ENCODE measurements around the gene SUSD5.
"Not testable (repeated sequence)": the region's sequence is repeated elsewhere in the genome, so short reads cannot be mapped to it uniquely, and the experiment has no call there.

Gene SUSD5

GRCh38 chr3:33146791-33147445, 71.7 kb downstream of the SUSD5 start:
- Mint-ChIP-seq H3K36me3 (peaks cover 30% of the 10 kb centered on the region), H3K27me3 (no peaks in the 10 kb centered on the region), H3K9me3 (no peaks in the 10 kb centered on the region), H3K27ac (no peak overlapping the region), H3K4me1 (peaks cover 8% of the 10 kb centered on the region), H3K4me3 (no peak overlapping the region)
- no peak for ATAC-seq

GRCh38 chr3:33145901-33146580, 72.6 kb downstream of the SUSD5 start:
- H3K4me3 Mint-ChIP-seq: no peak overlapping the region
- H3K9me3 Mint-ChIP-seq: no peaks in the 10 kb centered on the region
- no peaks in the 10 kb centered on the region for H3K27me3 Mint-ChIP-seq
- H3K27ac Mint-ChIP-seq: no peak overlapping the region
- H3K36me3 Mint-ChIP-seq: peaks cover 39% of the 10 kb centered on the region
- ATAC-seq: no peak
- peaks cover 8% of the 10 kb centered on the region for H3K4me1 Mint-ChIP-seq

- ATAC-seq: no peak
- Mint-ChIP-seq H3K27me3 (no peaks in the 10 kb centered on the region), H3K4me3 (no peak overlapping the region), H3K27ac (no peak overlapping the region), H3K4me1 (peaks cover 8% of the 10 kb centered on the region), H3K9me3 (no peaks in the 10 kb centered on the region), H3K36me3 (peaks cover 46% of the 10 kb centered on the region)
Observed at GRCh38 chr3:33145221-33145900, 73.2 kb downstream of the SUSD5 start.

GRCh38 chr3:33144433-33144832, 74.2 kb downstream of the SUSD5 start:
- ATAC-seq: no peak
- Mint-ChIP-seq H3K9me3 (no peaks in the 10 kb centered on the region), H3K4me3 (no peak overlapping the region)

GRCh38 chr3:33141006-33141405, 77.6 kb downstream of the SUSD5 start:
- Mint-ChIP-seq H3K4me1 (peaks cover 7% of the 10 kb centered on the region), H3K4me3 (no peak overlapping the region), H3K36me3 (peaks cover 65% of the 10 kb centered on the region), H3K27ac (peak overlapping the region; percentile 24), H3K27me3 (no peaks in the 10 kb centered on the region), H3K9me3 (no peaks in the 10 kb centered on the region)
- no peak for ATAC-seq

More at GRCh38 chr3:33144433-33144832, 74.2 kb downstream of the SUSD5 start:
- Mint-ChIP-seq H3K36me3 (peaks cover 46% of the 10 kb centered on the region), H3K4me1 (peaks cover 6% of the 10 kb centered on the region), H3K27me3 (no peaks in the 10 kb centered on the region), H3K27ac (no peak overlapping the region)

- ATAC-seq: no peak
- H3K4me1 Mint-ChIP-seq: peaks cover 7% of the 10 kb centered on the region
- no peaks in the 10 kb centered on the region for H3K27me3 Mint-ChIP-seq
- H3K27ac Mint-ChIP-seq: no peak overlapping the region
- peaks cover 65% of the 10 kb centered on the region for H3K36me3 Mint-ChIP-seq
- no peaks in the 10 kb centered on the region for H3K9me3 Mint-ChIP-seq
- H3K4me3 Mint-ChIP-seq: no peak overlapping the region
Observed at GRCh38 chr3:33139996-33140395, 78.6 kb downstream of the SUSD5 start.

- H3K27me3 Mint-ChIP-seq, H3K4me1 Mint-ChIP-seq, H3K9me3 Mint-ChIP-seq: not testable (repeated sequence)
- Mint-ChIP-seq H3K36me3 (peaks cover 64% of the 10 kb centered on the region), H3K27ac (peak overlapping the region; percentile 88), H3K4me3 (peak overlapping the region; percentile 63)
- peak; percentile 79 for ATAC-seq
Observed at GRCh38 chr3:33139006-33139623, 79.5 kb downstream of the SUSD5 start.

- H3K4me3 Mint-ChIP-seq: no peak overlapping the region
- no peak for ATAC-seq
- H3K27ac Mint-ChIP-seq: peak overlapping the region; percentile 40
- peaks cover 7% of the 10 kb centered on the region for H3K4me1 Mint-ChIP-seq
- no peaks in the 10 kb centered on the region for H3K27me3 Mint-ChIP-seq
- H3K36me3 Mint-ChIP-seq: peaks cover 61% of the 10 kb centered on the region
- H3K9me3 Mint-ChIP-seq: no peaks in the 10 kb centered on the region
Observed at GRCh38 chr3:33137691-33138090, 80.9 kb downstream of the SUSD5 start.

- Mint-ChIP-seq H3K4me3 (no peak overlapping the region), H3K36me3 (peaks cover 51% of the 10 kb centered on the region), H3K27me3 (no peaks in the 10 kb centered on the region), H3K9me3 (no peaks in the 10 kb centered on the region), H3K27ac (no peak overlapping the region), H3K4me1 (peaks cover 4% of the 10 kb centered on the region)
- no peak for ATAC-seq
Observed at GRCh38 chr3:33134026-33134625, 84.5 kb downstream of the SUSD5 start.

- no peak overlapping the region for H3K27ac Mint-ChIP-seq
- no peak for ATAC-seq
Observed at GRCh38 chr3:33132019-33132360, 86.6 kb downstream of the SUSD5 start.

GRCh38 chr3:33131331-33132018, 87.1 kb downstream of the SUSD5 start:
- Mint-ChIP-seq H3K36me3 (peaks cover 47% of the 10 kb centered on the region), H3K4me1 (no peaks in the 10 kb centered on the region), H3K27ac (no peak overlapping the region), H3K27me3 (no peaks in the 10 kb centered on the region), H3K4me3 (no peak overlapping the region), H3K9me3 (no peaks in the 10 kb centered on the region)
- ATAC-seq: peak; percentile 58

More at GRCh38 chr3:33132019-33132360, 86.6 kb downstream of the SUSD5 start:
- Mint-ChIP-seq H3K36me3 (peaks cover 47% of the 10 kb centered on the region), H3K4me1 (no peaks in the 10 kb centered on the region), H3K9me3 (no peaks in the 10 kb centered on the region), H3K4me3 (no peak overlapping the region), H3K27me3 (no peaks in the 10 kb centered on the region)

GRCh38 chr3:33130144-33130543, 88.5 kb downstream of the SUSD5 start:
- Mint-ChIP-seq H3K4me1 (no peaks in the 10 kb centered on the region), H3K27me3 (no peaks in the 10 kb centered on the region), H3K27ac (no peak overlapping the region), H3K36me3 (peaks cover 52% of the 10 kb centered on the region), H3K4me3 (no peak overlapping the region), H3K9me3 (no peaks in the 10 kb centered on the region)
- no peak for ATAC-seq

- no peak overlapping the region for H3K4me3 Mint-ChIP-seq
- ATAC-seq: no peak
- H3K36me3 Mint-ChIP-seq: peaks cover 51% of the 10 kb centered on the region
- no peaks in the 10 kb centered on the region for H3K4me1 Mint-ChIP-seq
- no peaks in the 10 kb centered on the region for H3K9me3 Mint-ChIP-seq
- no peaks in the 10 kb centered on the region for H3K27me3 Mint-ChIP-seq
- H3K27ac Mint-ChIP-seq: no peak overlapping the region
Observed at GRCh38 chr3:33128706-33129105, 89.9 kb downstream of the SUSD5 start.

GRCh38 chr3:33125840-33126239, 92.8 kb downstream of the SUSD5 start:
- ATAC-seq: no peak
- H3K36me3 Mint-ChIP-seq: peaks cover 51% of the 10 kb centered on the region
- H3K27ac Mint-ChIP-seq: no peak overlapping the region
- H3K27me3 Mint-ChIP-seq: no peaks in the 10 kb centered on the region
- no peak overlapping the region for H3K4me3 Mint-ChIP-seq
- peaks cover 4% of the 10 kb centered on the region for H3K4me1 Mint-ChIP-seq
- no peaks in the 10 kb centered on the region for H3K9me3 Mint-ChIP-seq

- H3K27ac Mint-ChIP-seq: no peak overlapping the region
- no peaks in the 10 kb centered on the region for H3K9me3 Mint-ChIP-seq
- no peak overlapping the region for H3K4me3 Mint-ChIP-seq
- ATAC-seq: no peak
- H3K4me1 Mint-ChIP-seq: peaks cover 5% of the 10 kb centered on the region
- H3K36me3 Mint-ChIP-seq: peaks cover 57% of the 10 kb centered on the region
- no peaks in the 10 kb centered on the region for H3K27me3 Mint-ChIP-seq
Observed at GRCh38 chr3:33124638-33125037, 94.0 kb downstream of the SUSD5 start.

All from stimulated activated memory B cell treated with anti-CD40 and anti-IgM and Interleukin-4, amounts not matched to agents 10 μg/mL and 1 μg/mL and 100 μg/mL, for 72 hours (primary cell).